Small intestine (tissue), 7 donors: ENCODE data around the gene DPAGT1. TPM values are rescaled to one million over a fixed set of nuclear protein-coding genes. Genes with fewer than 3 reads are reported as not detected.
A peak's percentile ranks its signal among the peaks of the same experiment; 100 is the strongest.
"Not testable (repeated sequence)": the region's sequence is repeated elsewhere in the genome, so short reads cannot be mapped to it uniquely, and the experiment has no call there.

Source experiments
- DNase-seq, 2 donors: peaks; one replicate each; pipeline versions ENCODE4 v3.0.0 to v3.0.0-alpha.2; 2013
- FAIRE-seq: peaks from 2 replicates; lab custom pipeline; 2012; peaks lifted over from hg19 to GRCh38; lab: Jason Lieb, UNC
- H3K27ac ChIP-seq, 3 donors: one replicate each; pipeline ENCODE4 v1.5.1; 2013; ENCODE audit warnings: low read length in 2 of 3, mild to moderate bottlenecking in 2 of 3, control low read depth in 1 of 3, inconsistent platforms in 1 of 3, low read depth in 1 of 3, moderate library complexity in 1 of 3
- H3K27me3 ChIP-seq, 3 donors: one replicate each; pipeline ENCODE4 v1.6.1; 2013; ENCODE audit warnings: low read length in 3 of 3, inconsistent platforms in 1 of 3; ENCODE audit not compliant: control insufficient read depth in 3 of 3, insufficient read depth in 3 of 3
- H3K36me3 ChIP-seq, 3 donors: one replicate each; pipeline ENCODE4 v1.6.1; 2013; ENCODE audit warnings: low read length in 3 of 3, inconsistent platforms in 1 of 3, low read depth in 1 of 3, mild to moderate bottlenecking in 1 of 3, moderate library complexity in 1 of 3; ENCODE audit not compliant: control insufficient read depth in 3 of 3, insufficient read depth in 2 of 3
- H3K4me1 ChIP-seq, 3 donors: one replicate each; pipeline ENCODE4 v1.6.1; 2013; ENCODE audit warnings: low read length in 2 of 3, inconsistent platforms in 1 of 3, low read depth in 1 of 3, mild to moderate bottlenecking in 1 of 3, moderate library complexity in 1 of 3; ENCODE audit not compliant: control insufficient read depth in 3 of 3, insufficient read depth in 2 of 3
- H3K4me3 ChIP-seq, 3 donors: one replicate each; pipeline ENCODE4 v1.5.1; 2013; ENCODE audit warnings: low read length in 3 of 3, control low read depth in 1 of 3, inconsistent platforms in 1 of 3, low read depth in 1 of 3, mild to moderate bottlenecking in 1 of 3, moderate library complexity in 1 of 3
- H3K9me3 ChIP-seq, 2 donors: one replicate each; pipeline ENCODE4 v1.6.1; 2013; ENCODE audit warnings: low read depth in 1 of 2, low read length in 1 of 2; ENCODE audit not compliant: control insufficient read depth in 2 of 2, insufficient read depth in 1 of 2
- WGBS, 3 donors: extraction: QIAGEN DNeasy Blood & Tissue Kit; methylation state at CpG; one replicate each; pipeline ENCODE4 v1.1.7; 2013; 5-methylcytosine and 5-hydroxymethylcytosine counted together
- polyA plus RNA-seq, 4 donors: library from polyadenylated mRNA; stranded (reverse) in 3 of 4; unstranded in 1 of 4; fragments of 200-250 nt in 3 of 4; fragments of 120-200 nt in 1 of 4; gene quantifications; one replicate each; pipeline versions ENCODE4 v1.2.1 to v1.2.3, GENCODE V29; 2013
- donor health status: healthy with polysubstance abuse.
- donor health status: control.
- donor health status: control.
- donor health status: Bipolar disorder and iron deficiency.
- donor health status: healthy.

DPAGT1 gene
- polyA plus RNA-seq, 4 donors, result 10.8 to 51.2 (median 30.5) TPM

GRCh38 chr11:119067371-119068222, 34.1 kb downstream of the DPAGT1 start, which contains the start of gene VPS11:
Gene VPS11, plus strand, starts transcription at chr11:119067818. Its CDS starts 6 bp downstream, at chr11:119067824.
- Histone ChIP-seq H3K4me3 (peak within 1 kb of the TSS; percentile 47 to 94 (median 78)), H3K4me1 (peaks cover 0 to 9% (median 0%) of the 10 kb centered on the region in 3 donors), H3K9me3 (no peaks in the 10 kb centered on the region), H3K27ac (peak within 1 kb of the TSS; percentile 61 to 95 (median 70)), H3K36me3 (peaks cover 6 to 33% (median 9%) of the 10 kb centered on the region in 3 donors), H3K27me3 (no peaks in the 10 kb centered on the region)
- DNase-seq (peak; percentile 98), FAIRE-seq (no peak)
- WGBS, 3 donors, result 0% methylated on average over 49 of the region's 49 CpGs

- no peaks in the 10 kb centered on the region for H3K9me3 ChIP-seq
- peaks cover 0 to 13% (median 4%) of the 10 kb centered on the region in 3 donors for H3K36me3 ChIP-seq
- H3K4me3 ChIP-seq, result no peak overlapping the region
- 43 to 57% (median 49%) methylated on average over 4 of the region's 4 CpGs for WGBS, 3 donors
- H3K4me1 ChIP-seq, result peaks cover 0 to 9% (median 0%) of the 10 kb centered on the region in 3 donors
- FAIRE-seq (no peak), DNase-seq (peak; percentile 40 to 58)
- no peaks in the 10 kb centered on the region for H3K27me3 ChIP-seq
- H3K27ac ChIP-seq, result no peak overlapping the region
Observed at GRCh38 chr11:119065369-119065768, 36.3 kb downstream of the DPAGT1 start.

GRCh38 chr11:119062779-119063178, 38.9 kb downstream of the DPAGT1 start:
- peaks cover 0 to 9% (median 2%) of the 10 kb centered on the region in 3 donors for H3K36me3 ChIP-seq
- no peak for DNase-seq
- no peak overlapping the region for H3K27ac ChIP-seq
- FAIRE-seq, result no peak
- 47 to 64% (median 62%) methylated on average over 5 of the region's 5 CpGs for WGBS, 3 donors
- H3K4me3 ChIP-seq, result no peak overlapping the region
- H3K27me3 ChIP-seq, result no peaks in the 10 kb centered on the region
- H3K4me1 ChIP-seq, result peaks cover 0 to 4% (median 0%) of the 10 kb centered on the region in 3 donors
- H3K9me3 ChIP-seq, result no peaks in the 10 kb centered on the region

GRCh38 chr11:119061256-119061655, 40.4 kb downstream of the DPAGT1 start:
- H3K9me3 ChIP-seq, result no peaks in the 10 kb centered on the region
- no peak overlapping the region for H3K27ac ChIP-seq
- peaks cover 0 to 9% (median 2%) of the 10 kb centered on the region in 3 donors for H3K36me3 ChIP-seq
- H3K4me1 ChIP-seq, result no peaks in the 10 kb centered on the region
- no peak overlapping the region for H3K4me3 ChIP-seq
- WGBS, 3 donors, result 91 to 98% (median 95%) methylated on average over 3 of the region's 3 CpGs
- no peak for DNase-seq
- no peak for FAIRE-seq
- H3K27me3 ChIP-seq, result no peaks in the 10 kb centered on the region

GRCh38 chr11:119059128-119059527, 42.5 kb downstream of the DPAGT1 start:
- H3K4me1 ChIP-seq, H3K4me3 ChIP-seq, FAIRE-seq, DNase-seq, H3K27ac ChIP-seq, H3K27me3 ChIP-seq, H3K9me3 ChIP-seq: not testable (repeated sequence)
- peaks cover 2 to 19% (median 8%) of the 10 kb centered on the region in 3 donors for H3K36me3 ChIP-seq
- WGBS, 3 donors, result 88 to 92% (median 92%) methylated on average over 16 to 31 of the region's 35 CpGs

GRCh38 chr11:119057000-119057769, 44.5 kb downstream of the DPAGT1 start, which contains the start of gene HYOU1:
Gene HYOU1, minus strand, starts transcription at chr11:119057205. Its CDS starts 1,045 bp downstream, at chr11:119056160.
- no peak for FAIRE-seq
- no peaks in the 10 kb centered on the region for H3K9me3 ChIP-seq
- peak within 1 kb of the TSS; percentile 89 to 97 (median 91) for H3K27ac ChIP-seq
- peaks cover 0 to 8% (median 2%) of the 10 kb centered on the region in 3 donors for H3K4me1 ChIP-seq
- H3K27me3 ChIP-seq, result no peaks in the 10 kb centered on the region
- 0 to 1% (median 0%) methylated on average over 41 to 79 of the region's 79 CpGs for whole genome bisulfite sequencing, 3 donors
- H3K4me3 ChIP-seq, result peak within 1 kb of the TSS; percentile 91 to 96 (median 93)
- H3K36me3 ChIP-seq, result peaks cover 6 to 33% (median 16%) of the 10 kb centered on the region in 3 donors
- DNase-seq, result peak; percentile 98 to 99

- H3K9me3 ChIP-seq, result no peaks in the 10 kb centered on the region
- peaks cover 0 to 8% (median 2%) of the 10 kb centered on the region in 3 donors for H3K4me1 ChIP-seq
- H3K36me3 ChIP-seq, result peaks cover 7 to 40% (median 18%) of the 10 kb centered on the region in 3 donors
- H3K4me3 ChIP-seq, result peak overlapping the region; percentile 81 to 96 (median 93)
- FAIRE-seq (no peak), DNase-seq (peak; percentile 63 to 66)
- H3K27ac ChIP-seq, result peak overlapping the region; percentile 89 to 95 (median 89)
- no peaks in the 10 kb centered on the region for H3K27me3 ChIP-seq
- 0 to 1% (median 1%) methylated on average over 28 to 48 of the region's 48 CpGs for WGBS, 3 donors
Observed at GRCh38 chr11:119056421-119056999, 45.1 kb downstream of the DPAGT1 start.
